Smooth muscle cell (in vitro differentiated cells): ENCODE results near the gene IL6ST. TPM values are rescaled to one million over a fixed set of nuclear protein-coding genes. Genes with fewer than 3 reads are reported as not detected.
"Not testable (repeated sequence)": the region's sequence is repeated elsewhere in the genome, so short reads cannot be mapped to it uniquely, and the experiment has no call there.

Experiments
- DNase-seq: peaks from one replicate; lab custom pipeline; 2025; ENCODE audit not compliant: unreplicated experiment; lab: John Stamatoyannopoulos, UW
- H2AFZ ChIP-seq: fragments of 200-600 bp; sonication (generic); 2 replicates; pipeline ENCODE4 v1.6.0; 2016; ENCODE audit warnings: antibody characterized with exemption, low read depth, mild to moderate bottlenecking
- H3F3A ChIP-seq: fragments of 200-600 bp; sonication (generic); 2 replicates; pipeline ENCODE4 v1.6.0; 2017; ENCODE audit warnings: antibody characterized with exemption, low read depth
- H3K27ac ChIP-seq: fragments of 200-600 bp; sonication (generic); 2 replicates; pipeline ENCODE4 v1.5.1; 2016; ENCODE audit warnings: low read depth, mild to moderate bottlenecking
- H3K27me3 ChIP-seq: fragments of 200-600 bp; sonication (generic); 2 replicates; pipeline ENCODE4 v1.6.1; 2016; ENCODE audit warnings: low read depth, mild to moderate bottlenecking
- H3K36me3 ChIP-seq: fragments of 200-600 bp; sonication (generic); 2 replicates; pipeline ENCODE4 v1.5.1; 2016; ENCODE audit warnings: low read depth
- H3K4me1 ChIP-seq: fragments of 200-600 bp; sonication (generic); 2 replicates; pipeline ENCODE4 v1.5.1; 2016; ENCODE audit warnings: low read depth
- H3K4me2 ChIP-seq: fragments of 200-600 bp; sonication (generic); 2 replicates; pipeline ENCODE4 v1.6.0; 2016; ENCODE audit warnings: mild to moderate bottlenecking
- H3K4me3 ChIP-seq: fragments of 200-600 bp; sonication (generic); 2 replicates; pipeline ENCODE4 v1.5.1; 2016; ENCODE audit warnings: mild to moderate bottlenecking
- H3K79me2 ChIP-seq: fragments of 200-600 bp; sonication (generic); 2 replicates; pipeline ENCODE4 v1.6.0; 2016; ENCODE audit warnings: low read depth, mild to moderate bottlenecking
- H3K9ac ChIP-seq: fragments of 200-600 bp; sonication (generic); 2 replicates; pipeline ENCODE4 v1.6.0; 2016; ENCODE audit warnings: low read depth
- H3K9me3 ChIP-seq: fragments of 200-600 bp; sonication (generic); replicated peaks from 2 replicates; pipeline ENCODE4 v1.5.1; 2016; ENCODE audit warnings: low read depth
- H4K20me1 ChIP-seq: fragments of 200-600 bp; sonication (generic); 2 replicates; pipeline ENCODE4 v1.6.0; 2016; ENCODE audit warnings: low read depth
- CTCF ChIP-seq: fragments of 200-600 bp; sonication (generic); IDR thresholded peaks from 2 replicates; pipeline ENCODE4 v1.5.1; 2017; ENCODE audit warnings: borderline replicate concordance, mild to moderate bottlenecking, antibody characterized with exemption; ENCODE audit not compliant: insufficient read depth, poor library complexity, severe bottlenecking
- WGBS: methylation state at CpG from one replicate; pipeline ENCODE4 v1.1.7; 2016; ENCODE audit warnings: low lambda C conversion rate; 5-methylcytosine and 5-hydroxymethylcytosine counted together
- polyA plus RNA-seq: library from polyadenylated mRNA; unstranded; fragments of >200 nt; fragmentation: Nextera tagmentation; extraction: Ambion mirVana; gene quantifications from 2 replicates; pipeline ENCODE4 v1.2.1, GENCODE V29; 2016
- total RNA-seq: library from RNA; depleted of rRNA; stranded (reverse); fragments of >200 nt; gene quantifications from 2 replicates; pipeline ENCODE4 v1.2.3, GENCODE V29; 2014

IL6ST gene
- total and polyA plus RNA-seq, 2 experiments from 2014 or later = 555 to 1,401 TPM

- no peak for TF ChIP-seq CTCF
- Histone ChIP-seq H3F3A (peaks cover 17% of the 10 kb centered on the region), H4K20me1 (peaks cover 54% of the 10 kb centered on the region), H3K9me3 (no peaks in the 10 kb centered on the region), H3K4me3 (peak overlapping the region; percentile 85), H3K36me3 (no peaks in the 10 kb centered on the region), H3K4me1 (peaks cover 19% of the 10 kb centered on the region), H3K27ac (peak overlapping the region; percentile 97), H3K4me2 (peak overlapping the region; percentile 91), H3K9ac (peak overlapping the region; percentile 100), H2AFZ (peak overlapping the region; percentile 2), H3K27me3 (no peaks in the 10 kb centered on the region), H3K79me2 (peaks cover 69% of the 10 kb centered on the region)
- DNase-seq = no peak
- 2% methylated on average over 14 of the region's 14 CpGs for WGBS
Observed at GRCh38 chr5:55993731-55994494, 850 bp downstream of the IL6ST start.

GRCh38 chr5:55993013-55993412 is 1.8 kb downstream of the IL6ST start:
- no peak overlapping the region for H2AFZ ChIP-seq
- peak overlapping the region; percentile 100 for H3K9ac ChIP-seq
- no peaks in the 10 kb centered on the region for H3K27me3 ChIP-seq
- H4K20me1 ChIP-seq = peaks cover 63% of the 10 kb centered on the region
- peaks cover 17% of the 10 kb centered on the region for H3F3A ChIP-seq
- H3K4me3 ChIP-seq = peak overlapping the region; percentile 85
- no peaks in the 10 kb centered on the region for H3K36me3 ChIP-seq
- H3K9me3 ChIP-seq = no peaks in the 10 kb centered on the region
- peaks cover 19% of the 10 kb centered on the region for H3K4me1 ChIP-seq
- peaks cover 78% of the 10 kb centered on the region for H3K79me2 ChIP-seq
- DNase-seq = no peak
- H3K27ac ChIP-seq = peak overlapping the region; percentile 97
- WGBS = 5% methylated on average over 5 of the region's 5 CpGs
- peak overlapping the region; percentile 91 for H3K4me2 ChIP-seq
- no peak for TF ChIP-seq CTCF

DNA sequence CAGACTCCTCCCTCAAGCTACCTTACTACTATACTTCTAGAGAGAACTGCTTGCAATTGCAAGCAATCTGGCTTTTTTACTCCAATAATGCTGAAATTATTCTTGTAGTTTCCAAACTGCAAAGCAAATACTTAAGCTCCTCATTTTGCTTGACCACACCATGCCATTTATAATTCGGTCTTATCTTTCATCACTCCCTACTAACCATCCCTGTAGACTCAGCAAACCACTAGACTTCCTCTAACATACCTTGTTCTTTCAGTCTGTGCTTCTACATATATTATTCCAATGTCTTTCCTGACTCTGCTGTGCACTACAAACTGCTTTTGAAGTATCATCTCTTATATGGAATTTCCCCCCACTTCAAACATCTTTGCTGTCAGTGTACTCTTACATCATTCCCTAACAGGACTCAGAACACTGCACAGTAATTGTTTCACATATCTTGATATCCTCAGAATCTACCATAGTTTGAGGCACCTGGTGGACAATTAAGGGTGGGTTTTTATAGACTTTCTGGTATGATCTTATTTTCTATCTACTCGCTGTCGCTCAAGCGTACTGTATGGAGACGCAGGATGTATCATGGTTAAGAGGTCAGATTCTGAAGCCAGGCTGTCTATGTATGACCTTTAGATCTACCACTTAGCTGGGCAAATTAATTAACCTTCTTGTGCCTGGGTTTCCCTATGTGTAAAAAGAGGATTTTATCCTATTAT is 2.8 kb downstream of the IL6ST start:
- no peaks in the 10 kb centered on the region for H3K9me3 ChIP-seq
- peak overlapping the region; percentile 100 for H3K9ac ChIP-seq
- H4K20me1 ChIP-seq = peaks cover 74% of the 10 kb centered on the region
- no peak overlapping the region for H2AFZ ChIP-seq
- H3K4me1 ChIP-seq = peaks cover 19% of the 10 kb centered on the region
- H3K4me3 ChIP-seq = peak overlapping the region; percentile 85
- peaks cover 23% of the 10 kb centered on the region for H3F3A ChIP-seq
- no peak for TF ChIP-seq CTCF
- WGBS = 41% methylated on average over 5 of the region's 5 CpGs
- no peaks in the 10 kb centered on the region for H3K36me3 ChIP-seq
- H3K27ac ChIP-seq = peak overlapping the region; percentile 97
- peak overlapping the region; percentile 91 for H3K4me2 ChIP-seq
- H3K79me2 ChIP-seq = peaks cover 89% of the 10 kb centered on the region
- DNase-seq = no peak
- H3K27me3 ChIP-seq = no peaks in the 10 kb centered on the region

GRCh38 chr5:55990895-55991294 is 3.9 kb downstream of the IL6ST start:
- 81% methylated on average over 4 of the region's 4 CpGs for WGBS
- H3K36me3 ChIP-seq, H2AFZ ChIP-seq, DNase-seq, H3K9ac ChIP-seq, H3K9me3 ChIP-seq, H3K27me3 ChIP-seq: not testable (repeated sequence)
- Histone ChIP-seq H3K4me2 (peak overlapping the region; percentile 91), H3K4me3 (peak overlapping the region; percentile 85), H3K79me2 (peaks cover 94% of the 10 kb centered on the region), H4K20me1 (peaks cover 84% of the 10 kb centered on the region), H3F3A (peaks cover 23% of the 10 kb centered on the region), H3K4me1 (peaks cover 19% of the 10 kb centered on the region), H3K27ac (peak overlapping the region; percentile 97)
